GM06990 (cell line): ENCODE results near the gene SPIN1.
"Not testable (repeated sequence)": the region's sequence is repeated elsewhere in the genome, so short reads cannot be mapped to it uniquely, and the experiment has no call there.

ENCODE experiments used
- DNase-seq: peaks from one replicate; pipeline ENCODE4 v3.0.0-alpha.2; 2011; ENCODE audit not compliant: insufficient read length; ENCODE audit errors: extremely low read depth
- H3K27me3 ChIP-seq: replicated peaks from 2 replicates; pipeline ENCODE4 v1.6.0; 2011; ENCODE audit warnings: low read length; ENCODE audit not compliant: control insufficient read depth, insufficient read depth
- H3K36me3 ChIP-seq: 2 replicates; pipeline ENCODE4 v1.5.1; 2011; ENCODE audit warnings: low read length; ENCODE audit not compliant: control insufficient read depth, insufficient read depth
- H3K4me3 ChIP-seq: replicated peaks from 2 replicates; pipeline ENCODE4 v1.5.1; 2011; ENCODE audit warnings: low read depth, mild to moderate bottlenecking, control low read depth, low read length
- TF ChIP-seq, protein P1 (sequence below): IDR thresholded peaks from 2 replicates; pipeline ENCODE4 v1.5.1; 2011; ENCODE audit warnings: low read length, control low read depth, mild to moderate bottlenecking, inconsistent platforms; ENCODE audit not compliant: insufficient read depth, poor library complexity, severe bottlenecking

SPIN1 gene

DNA sequence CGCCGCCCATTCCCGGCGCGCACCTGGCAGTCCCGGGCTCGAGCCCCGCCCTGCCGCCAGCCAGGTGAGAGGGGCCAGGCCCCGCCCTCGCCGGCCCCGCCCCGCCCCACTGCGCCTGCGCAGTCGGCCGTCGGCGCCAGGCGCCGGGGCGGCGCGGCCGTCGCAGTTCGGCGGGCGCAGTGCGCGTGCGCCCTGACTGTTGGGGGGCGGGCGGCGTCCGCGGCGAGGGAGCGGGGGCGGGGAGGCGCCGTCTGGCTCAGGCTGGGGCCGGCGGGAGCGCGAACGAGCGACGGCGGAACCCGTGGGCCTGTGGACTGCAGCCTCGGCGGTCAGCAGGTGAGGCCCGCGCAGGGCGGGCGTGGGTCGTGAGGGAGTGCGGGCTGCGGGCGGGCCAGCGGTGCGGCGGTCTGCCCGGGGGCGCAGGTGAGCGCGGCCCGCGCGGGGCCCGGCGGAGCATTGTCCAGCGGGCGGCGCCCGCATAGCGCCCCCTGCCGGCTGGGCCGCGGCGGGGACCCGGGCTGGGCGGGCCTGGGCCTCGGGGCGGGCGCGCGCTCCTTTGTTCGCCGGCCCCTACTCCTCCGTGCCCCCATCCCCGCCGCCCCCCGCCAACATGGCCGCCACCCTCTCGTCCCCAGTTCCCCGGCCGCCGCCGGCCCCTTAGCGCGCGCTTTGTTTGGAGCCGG, at the start of gene SPIN1:
Gene SPIN1 (plus strand): TSS at position 242 of the 683 bp plus-strand sequence. CDS start 38,096 bp downstream, outside the sequence.
- Histone ChIP-seq H3K4me3 (peak within 1 kb of the TSS; percentile 77), H3K27me3 (no peaks in the 10 kb centered on the region), H3K36me3 (no peaks in the 10 kb centered on the region)
- TF ChIP-seq, protein P1, sequence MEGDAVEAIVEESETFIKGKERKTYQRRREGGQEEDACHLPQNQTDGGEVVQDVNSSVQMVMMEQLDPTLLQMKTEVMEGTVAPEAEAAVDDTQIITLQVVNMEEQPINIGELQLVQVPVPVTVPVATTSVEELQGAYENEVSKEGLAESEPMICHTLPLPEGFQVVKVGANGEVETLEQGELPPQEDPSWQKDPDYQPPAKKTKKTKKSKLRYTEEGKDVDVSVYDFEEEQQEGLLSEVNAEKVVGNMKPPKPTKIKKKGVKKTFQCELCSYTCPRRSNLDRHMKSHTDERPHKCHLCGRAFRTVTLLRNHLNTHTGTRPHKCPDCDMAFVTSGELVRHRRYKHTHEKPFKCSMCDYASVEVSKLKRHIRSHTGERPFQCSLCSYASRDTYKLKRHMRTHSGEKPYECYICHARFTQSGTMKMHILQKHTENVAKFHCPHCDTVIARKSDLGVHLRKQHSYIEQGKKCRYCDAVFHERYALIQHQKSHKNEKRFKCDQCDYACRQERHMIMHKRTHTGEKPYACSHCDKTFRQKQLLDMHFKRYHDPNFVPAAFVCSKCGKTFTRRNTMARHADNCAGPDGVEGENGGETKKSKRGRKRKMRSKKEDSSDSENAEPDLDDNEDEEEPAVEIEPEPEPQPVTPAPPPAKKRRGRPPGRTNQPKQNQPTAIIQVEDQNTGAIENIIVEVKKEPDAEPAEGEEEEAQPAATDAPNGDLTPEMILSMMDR = no peak
- DNase-seq = peak; percentile 85

DNA sequence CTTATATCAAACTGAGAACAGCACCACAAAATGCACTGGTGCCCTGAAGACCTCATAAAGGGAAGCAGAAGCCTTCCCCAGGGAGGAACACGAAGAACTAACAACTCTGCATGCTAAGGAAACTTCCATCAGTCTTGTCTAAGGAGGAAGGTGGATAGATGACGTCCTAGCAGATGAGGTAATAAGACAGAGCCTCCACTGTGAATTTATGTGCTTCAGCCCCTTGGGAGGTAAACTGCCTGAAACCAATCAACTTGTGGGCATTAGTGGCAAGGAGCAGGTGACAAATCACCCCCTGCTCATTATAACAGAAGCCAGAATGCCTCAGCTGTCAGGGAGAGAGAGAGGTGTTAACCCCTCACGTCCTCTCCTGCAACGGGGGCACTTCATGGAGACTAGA, 48.9 kb upstream of the SPIN1 start:
- DNase-seq = no peak

DNA sequence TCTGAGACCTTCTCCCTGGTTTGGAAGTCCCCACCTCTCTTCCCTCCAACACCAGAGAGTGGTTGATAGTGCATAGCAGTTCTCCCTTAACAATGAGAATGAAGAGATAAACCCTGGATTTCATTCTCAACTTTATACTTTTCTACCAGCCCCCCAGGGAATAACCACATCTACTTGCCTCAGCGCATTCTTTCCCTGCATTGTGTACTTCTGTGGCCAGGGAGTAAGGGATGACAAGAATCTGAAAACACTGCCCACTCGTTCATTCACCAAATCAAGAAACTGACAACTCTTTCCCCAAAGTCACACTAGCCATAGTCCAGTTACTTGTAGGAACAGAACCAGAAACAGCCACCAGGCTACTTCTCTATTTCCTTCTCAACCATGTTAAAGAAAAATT, 46.0 kb upstream of the SPIN1 start:
- TF ChIP-seq, protein P1 = no peak
- Histone ChIP-seq H3K36me3 (no peaks in the 10 kb centered on the region), H3K27me3 (no peaks in the 10 kb centered on the region), H3K4me3 (no peak overlapping the region)
- DNase-seq = no peak

More for the DNA sequence above, 48.9 kb upstream of the SPIN1 start:
- TF ChIP-seq, protein P1 = no peak
- no peaks in the 10 kb centered on the region for H3K27me3 ChIP-seq
- H3K4me3 ChIP-seq = no peak overlapping the region
- H3K36me3 ChIP-seq = no peaks in the 10 kb centered on the region

DNA sequence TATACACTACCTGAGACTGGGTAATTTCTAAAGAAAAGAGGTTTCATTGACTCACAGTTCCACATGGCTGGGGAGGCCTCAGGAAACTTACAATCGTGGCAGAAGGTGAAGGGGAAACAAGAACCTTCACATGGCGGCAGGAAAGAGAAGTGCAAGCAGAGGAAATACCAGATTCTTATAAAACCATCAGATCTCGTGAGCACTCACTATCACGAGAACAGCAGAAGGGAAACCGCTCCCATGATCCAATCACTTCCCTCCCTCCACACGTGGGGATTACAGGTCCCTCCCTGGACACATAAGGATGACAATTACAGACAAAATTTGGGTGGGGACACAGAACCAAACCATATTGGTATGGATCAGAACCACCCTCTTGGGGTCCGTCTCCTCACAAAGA, 44.2 kb upstream of the SPIN1 start:
- H3K36me3 ChIP-seq = no peaks in the 10 kb centered on the region
- TF ChIP-seq, protein P1 = no peak
- no peak for DNase-seq
- H3K27me3 ChIP-seq = no peaks in the 10 kb centered on the region
- no peak overlapping the region for H3K4me3 ChIP-seq

DNA sequence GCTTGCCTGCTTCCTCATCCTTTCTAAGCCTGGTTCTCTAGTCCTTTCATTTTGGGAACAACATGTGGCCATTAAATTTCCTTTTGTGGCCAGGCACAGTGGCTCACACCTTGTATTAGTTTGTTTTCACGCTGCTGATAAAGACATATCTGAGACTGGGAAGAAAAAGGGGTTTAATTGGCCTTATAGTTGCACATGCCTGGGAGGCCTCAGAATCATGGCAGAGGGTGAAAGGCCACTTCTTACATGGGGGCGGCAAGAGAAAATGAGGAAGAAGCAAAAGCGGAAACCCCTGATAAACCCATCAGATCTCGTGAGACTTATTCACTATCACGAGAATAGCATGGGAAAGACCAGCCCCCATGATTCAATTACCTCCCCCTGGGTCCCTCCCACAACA, 37.9 kb upstream of the SPIN1 start:
- not testable (repeated sequence) for H3K4me3 ChIP-seq, H3K36me3 ChIP-seq, H3K27me3 ChIP-seq, DNase-seq

DNA sequence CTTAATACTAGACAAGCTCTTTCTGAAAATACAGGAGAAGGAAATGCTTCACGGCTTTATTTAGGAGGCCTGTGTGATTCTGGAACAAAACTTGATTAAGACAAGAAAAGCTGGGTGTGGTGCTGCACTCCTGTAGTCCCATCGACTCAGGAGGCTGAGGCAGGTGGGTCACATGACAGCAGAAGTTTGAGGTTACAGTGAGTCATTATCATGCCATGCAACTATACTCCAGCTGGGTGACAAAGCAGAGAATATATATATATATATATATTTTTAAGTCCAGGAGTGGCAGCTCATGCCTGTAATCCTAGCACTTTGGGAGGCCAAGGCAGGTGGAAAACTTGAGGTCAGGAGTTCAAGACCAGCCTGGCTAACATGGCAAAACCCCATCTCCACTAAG, 33.1 kb upstream of the SPIN1 start:
- Histone ChIP-seq H3K4me3 (no peak overlapping the region), H3K36me3 (no peaks in the 10 kb centered on the region), H3K27me3 (no peaks in the 10 kb centered on the region)
- TF ChIP-seq, protein P1 = no peak
- no peak for DNase-seq

DNA sequence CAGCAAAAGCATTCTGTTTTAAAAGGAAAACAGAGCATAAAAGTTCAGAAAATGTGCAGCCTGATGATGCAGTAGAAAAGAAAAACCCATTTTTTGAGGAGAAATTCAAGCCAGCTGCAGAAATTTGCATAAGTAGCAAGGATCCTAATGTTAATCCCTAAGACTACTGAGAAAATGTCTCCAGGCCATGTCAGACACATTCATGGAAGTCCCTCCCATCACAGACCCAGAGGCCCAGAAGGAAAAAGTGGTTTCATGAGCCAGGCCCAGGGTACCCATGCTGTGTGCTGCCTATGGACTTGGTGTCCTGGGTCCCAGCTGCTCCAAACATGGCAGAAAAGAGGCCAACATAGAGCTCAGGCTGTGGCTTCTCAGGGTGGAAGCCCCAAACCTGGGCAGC, 31.0 kb upstream of the SPIN1 start:
- not testable (repeated sequence) for DNase-seq, H3K27me3 ChIP-seq, H3K36me3 ChIP-seq, H3K4me3 ChIP-seq
